HG03432 (cell line): Measurements from ENCODE around the gene PARP1.
"Not testable (repeated sequence)": the region's sequence is repeated elsewhere in the genome, so short reads cannot be mapped to it uniquely, and the experiment has no call there.

Experiments used
- ATAC-seq: cut with Tn5 transposase; IDR thresholded peaks from one replicate; pipeline ENCODE4 v1.9.1; 2021; ENCODE audit warnings: mild to moderate bottlenecking, moderate library complexity; ENCODE audit not compliant: unreplicated experiment

PARP1 gene

DNA sequence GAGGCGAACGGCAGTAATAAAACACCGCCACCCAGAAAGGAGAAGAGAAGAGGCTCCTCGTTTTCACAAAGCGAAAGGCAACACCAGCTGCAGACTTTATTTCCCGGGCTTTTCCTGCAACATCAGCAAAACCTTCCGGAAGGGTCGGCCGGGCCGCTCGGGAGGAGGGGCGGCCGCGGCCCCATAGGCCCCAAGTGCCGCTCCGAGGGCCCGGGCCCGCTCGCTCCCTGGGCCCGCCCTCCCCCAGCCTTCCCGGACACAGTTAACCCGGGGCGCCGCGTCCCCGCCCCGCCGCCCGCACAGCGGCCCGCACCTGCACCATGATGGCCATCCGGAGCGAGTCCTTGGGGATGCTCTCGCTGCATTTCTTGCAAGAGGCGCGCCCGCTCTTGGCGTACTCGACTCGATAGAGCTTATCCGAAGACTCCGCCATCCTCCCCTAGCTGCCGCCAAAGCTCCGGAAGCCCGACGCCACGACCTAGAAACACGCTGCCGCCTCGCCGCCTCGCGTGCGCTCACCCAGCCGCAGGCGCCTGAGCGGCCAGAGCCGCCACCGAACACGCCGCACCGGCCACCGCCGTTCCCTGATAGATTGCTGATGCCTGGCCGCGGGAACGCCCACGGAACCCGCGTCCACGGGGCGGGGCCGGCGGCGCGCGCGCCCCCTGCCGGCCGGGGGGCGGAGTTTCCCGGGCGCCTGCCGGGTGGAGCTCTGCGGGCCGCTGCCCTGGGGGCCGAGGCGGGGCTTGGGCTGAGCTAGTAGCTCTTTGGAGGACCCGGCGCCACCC, at the start of gene PARP1:
Gene PARP1, minus strand, starts transcription at position 597 of the 788 bp plus-strand sequence. Its CDS starts 164 bp downstream, at position 433.
- peak; percentile 85 for ATAC-seq

GRCh38 chr1:226457307-226457712, 49.4 kb upstream of the PARP1 start:
- no peak for ATAC-seq

- no peak for ATAC-seq
These were observed 48.0 kb upstream of the PARP1 start for GRCh38 chr1:226455843-226456242.

DNA sequence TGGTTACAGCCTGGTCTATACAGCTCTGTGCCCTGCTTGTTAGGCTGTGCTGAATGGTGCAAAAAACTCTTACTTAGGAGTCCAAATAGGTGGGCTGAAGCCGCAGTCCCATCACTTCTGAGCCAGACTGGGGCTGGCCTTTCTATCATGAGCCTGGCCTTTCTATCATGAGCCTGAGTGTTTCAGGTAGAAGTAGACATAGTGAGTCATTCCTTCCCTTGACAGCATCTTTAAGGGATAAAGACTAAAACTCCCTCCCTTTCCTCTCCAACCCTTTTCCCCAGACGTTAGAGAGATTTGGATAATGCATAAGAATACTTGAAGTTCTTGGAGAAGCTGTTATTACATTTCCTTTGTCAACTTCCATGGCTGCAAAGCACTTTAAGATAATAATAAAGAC, 46.5 kb upstream of the PARP1 start:
- ATAC-seq, result no peak

GRCh38 chr1:226453015-226453704, 45.3 kb upstream of the PARP1 start:
- no peak for ATAC-seq

DNA sequence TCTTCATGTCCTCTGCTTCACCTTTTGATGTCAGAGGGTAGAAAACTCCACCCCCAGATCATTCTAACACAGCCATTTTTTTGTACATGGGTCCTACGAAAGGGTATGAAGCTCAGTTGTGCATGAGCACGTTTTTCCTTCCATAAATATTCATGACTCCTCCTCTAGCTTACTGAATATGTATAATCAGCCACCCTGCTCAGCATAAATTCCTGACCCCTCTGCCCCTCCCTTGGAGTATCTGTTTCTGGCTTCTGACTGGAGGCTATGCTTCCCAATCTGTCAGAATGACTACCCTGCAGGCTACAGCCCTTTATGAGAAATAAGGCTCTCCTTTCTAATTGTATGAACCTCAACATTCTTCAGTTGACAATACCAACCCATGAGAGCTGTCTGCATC, 42.8 kb upstream of the PARP1 start:
- ATAC-seq, result no peak

DNA sequence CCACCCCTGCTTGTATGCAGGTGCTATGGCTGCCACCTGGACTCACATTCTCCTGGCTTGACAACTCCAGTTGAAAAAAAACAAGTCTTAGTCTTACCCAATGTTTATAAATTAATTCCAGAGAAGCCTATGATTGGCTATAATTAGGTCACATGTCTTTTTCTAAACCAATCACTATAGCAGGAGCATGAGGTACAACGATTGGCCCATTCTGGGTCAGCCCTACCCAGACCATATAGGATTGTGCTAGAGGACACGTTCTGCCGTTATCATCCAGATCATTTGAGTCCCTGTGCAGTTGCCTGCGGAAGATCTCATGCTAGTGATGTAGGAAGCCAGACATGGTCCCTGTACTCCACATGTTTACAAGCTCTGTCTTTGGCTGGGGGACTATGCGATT, 41.9 kb upstream of the PARP1 start:
- no peak for ATAC-seq

- ATAC-seq, result no peak
These were observed 40.2 kb upstream of the PARP1 start for GRCh38 chr1:226447932-226448665.

- no peak for ATAC-seq
These were observed 38.2 kb upstream of the PARP1 start for GRCh38 chr1:226446094-226446493.

DNA sequence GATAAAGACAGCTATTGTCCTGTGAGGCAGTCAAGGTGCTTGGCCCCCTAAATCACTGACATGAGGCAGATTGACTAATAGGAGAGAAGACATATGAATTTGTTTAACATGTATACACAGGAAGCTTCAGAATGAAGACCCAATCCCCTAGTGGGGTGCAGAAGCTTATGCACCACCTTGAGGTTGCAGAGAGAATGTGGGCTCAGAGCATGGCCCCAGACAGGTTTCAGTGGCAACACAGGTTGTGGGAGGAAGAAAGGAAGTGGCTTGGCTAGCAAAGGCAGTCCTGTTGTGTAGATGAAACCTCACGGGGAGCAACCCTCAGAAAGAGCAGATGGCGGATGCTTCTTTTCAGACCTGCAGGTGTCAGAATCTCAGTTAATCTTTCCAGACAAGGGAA, 37.0 kb upstream of the PARP1 start:
- ATAC-seq, result peak; percentile 100

DNA sequence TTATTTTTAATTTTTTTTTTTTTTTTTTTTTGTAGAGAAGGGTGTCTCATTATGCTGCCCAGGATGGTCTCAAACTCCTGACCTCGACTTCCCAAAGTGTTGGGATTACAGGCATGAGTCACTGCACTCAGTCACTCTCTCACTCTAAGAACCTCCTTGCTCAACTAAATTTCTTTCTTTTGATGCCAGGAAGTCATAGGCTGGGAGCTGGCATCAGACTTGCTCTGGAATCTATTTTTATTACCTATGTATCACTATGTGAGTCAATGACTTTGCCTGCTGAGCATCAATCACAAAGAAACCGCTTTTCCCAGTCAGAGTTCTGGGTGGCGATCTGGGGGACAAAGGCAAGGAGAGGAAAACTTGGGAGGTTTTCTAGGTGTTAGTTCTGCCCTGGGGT, 35.5 kb upstream of the PARP1 start:
- no peak for ATAC-seq

DNA sequence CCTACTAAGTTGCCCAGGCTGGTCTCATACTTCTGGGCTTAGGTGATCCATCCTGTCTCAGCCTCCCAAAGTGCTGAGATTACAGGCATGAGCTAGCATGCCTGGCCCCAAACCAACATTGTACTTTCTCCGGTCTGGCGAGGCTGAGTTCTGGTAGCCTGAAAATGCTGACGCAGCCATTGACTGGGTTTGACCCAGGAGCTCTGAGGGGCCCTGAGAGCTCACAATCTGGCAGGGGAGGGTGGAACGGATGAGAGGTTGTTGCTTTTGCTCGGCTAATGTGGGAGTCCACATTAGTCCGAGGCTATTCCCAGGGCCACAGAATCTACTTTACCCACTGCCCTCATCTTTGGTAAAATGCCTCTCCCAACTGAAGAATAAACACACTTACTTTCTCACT, 35.1 kb upstream of the PARP1 start:
- ATAC-seq, result no peak

DNA sequence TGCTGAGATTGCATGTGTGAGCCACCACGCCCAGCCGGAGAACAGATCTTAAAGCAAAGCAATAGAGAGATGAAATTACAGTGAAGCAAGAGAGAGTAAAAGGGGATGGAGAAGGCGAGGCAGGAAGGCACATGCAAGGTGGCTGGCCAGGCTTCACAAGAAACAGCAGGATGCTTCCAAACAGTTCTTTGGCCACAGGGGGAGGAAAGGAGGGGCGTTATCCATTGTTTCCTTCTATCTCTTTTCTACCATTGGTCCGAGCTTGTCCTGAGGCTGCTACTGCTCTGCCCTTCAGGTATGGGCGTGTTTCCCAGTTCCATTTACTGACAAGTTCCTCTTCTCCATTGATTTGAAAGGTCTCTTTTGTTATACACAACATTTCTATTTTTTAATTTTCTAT, 33.7 kb upstream of the PARP1 start:
- ATAC-seq, result no peak

- ATAC-seq, result no peak
These were observed 32.6 kb upstream of the PARP1 start for GRCh38 chr1:226440512-226440911.

GRCh38 chr1:226438007-226438406, 30.1 kb upstream of the PARP1 start:
- ATAC-seq, result no peak

- no peak for ATAC-seq
These were observed 29.1 kb upstream of the PARP1 start for GRCh38 chr1:226436855-226437491.

- ATAC-seq, result no peak
These were observed 28.6 kb upstream of the PARP1 start for GRCh38 chr1:226436472-226436854.

- no peak for ATAC-seq
These were observed 25.4 kb upstream of the PARP1 start for GRCh38 chr1:226433341-226433720.

DNA sequence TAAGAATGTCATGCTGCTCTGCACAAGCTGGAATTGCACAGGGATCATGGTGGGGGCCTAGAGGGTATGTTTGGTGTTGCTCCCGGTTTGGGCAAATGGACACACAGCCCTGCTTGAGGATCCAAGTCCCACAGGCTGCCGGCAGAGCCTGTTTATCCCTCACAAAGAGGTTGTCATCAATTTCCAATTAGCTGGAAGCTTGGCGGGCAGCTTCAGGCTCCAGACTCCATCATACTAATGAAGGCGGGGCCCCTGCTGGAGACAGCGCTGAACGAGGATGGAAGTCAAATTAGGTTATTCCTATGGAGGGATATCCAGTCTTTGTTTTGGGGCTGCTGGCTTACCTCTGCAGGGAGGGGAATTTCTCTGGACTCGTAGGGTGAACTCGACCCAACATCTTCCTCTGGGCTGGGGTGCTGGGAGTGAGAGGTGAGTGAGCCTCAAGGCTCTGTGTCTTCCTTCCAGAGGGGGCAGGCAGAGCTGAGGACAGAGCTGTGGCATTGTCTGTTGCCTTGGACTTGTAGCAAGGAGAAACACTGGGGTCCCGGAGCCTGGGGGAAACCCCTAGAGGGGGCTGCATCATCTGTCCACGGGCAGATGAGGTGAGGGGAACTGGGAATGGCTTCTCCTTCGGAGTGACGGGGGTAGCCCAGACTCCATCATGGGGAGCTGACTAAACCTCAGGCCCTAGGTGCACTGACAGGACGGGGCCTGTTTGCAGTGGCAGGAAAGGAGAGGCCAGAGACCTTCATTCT, 24.9 kb upstream of the PARP1 start:
- no peak for ATAC-seq

DNA sequence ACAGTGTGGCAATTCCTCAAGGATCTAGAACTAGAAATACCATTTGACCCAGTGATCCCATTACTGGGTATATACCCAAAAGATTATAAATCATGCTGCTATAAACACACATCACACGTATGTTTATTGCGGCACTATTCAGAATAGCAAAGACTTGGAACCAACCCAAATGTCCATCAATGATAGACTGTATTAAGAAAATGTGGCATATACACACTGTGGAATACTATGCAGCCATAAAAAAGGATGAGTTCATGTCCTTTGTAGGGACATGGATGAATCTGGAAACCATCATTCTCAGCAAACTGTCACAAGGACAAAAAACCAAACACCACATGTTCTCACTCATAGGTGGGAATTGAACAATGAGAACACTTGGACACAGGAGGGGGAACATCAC, 24.0 kb upstream of the PARP1 start:
- ATAC-seq, result not testable (repeated sequence)
